GM12872 (cell line): ENCODE results near the gene FAM171A1.
A peak's percentile ranks its signal among the peaks of the same experiment; 100 is the strongest.

Source experiments
- TF ChIP-seq, protein P1 (sequence below): IDR thresholded peaks from 3 replicates; pipeline ENCODE4 v1.5.1; 2011; ENCODE audit warnings: low read depth, mild to moderate bottlenecking, low read length, moderate library complexity; ENCODE audit not compliant: insufficient read depth

The FAM171A1 gene

DNA sequence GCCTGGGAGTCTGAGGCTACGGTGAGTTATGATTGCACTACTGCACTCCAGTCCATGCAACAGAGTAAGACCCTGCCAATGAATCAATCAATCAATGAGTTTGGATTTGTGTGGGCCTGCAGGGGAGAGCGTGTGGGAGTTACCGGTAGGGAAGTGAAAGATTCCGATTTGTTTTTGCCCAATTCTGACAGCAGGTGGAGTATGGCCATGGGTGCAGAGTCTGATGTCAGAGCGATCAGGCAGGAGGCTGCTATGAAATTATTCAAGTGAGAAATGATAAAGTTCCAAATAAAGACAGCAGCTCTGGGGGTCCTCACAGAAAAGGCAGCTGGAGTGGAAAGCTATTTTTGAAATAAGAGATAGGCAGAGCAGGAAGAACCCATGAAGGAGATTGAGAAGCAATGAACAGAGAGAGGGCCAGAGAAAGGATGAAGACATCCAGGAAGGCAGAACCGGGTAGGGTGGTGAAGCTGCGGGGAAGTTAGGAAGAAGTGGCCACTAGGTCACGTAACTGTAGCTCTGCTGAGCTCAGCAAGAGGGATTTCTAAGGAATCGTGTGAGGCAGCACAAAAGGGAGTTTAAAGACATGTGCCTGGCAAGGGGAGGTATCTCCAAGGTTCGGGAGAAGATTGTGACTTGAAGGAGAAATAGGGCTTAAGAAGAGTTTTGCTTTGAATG lies 108.9 kb downstream of the FAM171A1 start:
- TF ChIP-seq, protein P1, sequence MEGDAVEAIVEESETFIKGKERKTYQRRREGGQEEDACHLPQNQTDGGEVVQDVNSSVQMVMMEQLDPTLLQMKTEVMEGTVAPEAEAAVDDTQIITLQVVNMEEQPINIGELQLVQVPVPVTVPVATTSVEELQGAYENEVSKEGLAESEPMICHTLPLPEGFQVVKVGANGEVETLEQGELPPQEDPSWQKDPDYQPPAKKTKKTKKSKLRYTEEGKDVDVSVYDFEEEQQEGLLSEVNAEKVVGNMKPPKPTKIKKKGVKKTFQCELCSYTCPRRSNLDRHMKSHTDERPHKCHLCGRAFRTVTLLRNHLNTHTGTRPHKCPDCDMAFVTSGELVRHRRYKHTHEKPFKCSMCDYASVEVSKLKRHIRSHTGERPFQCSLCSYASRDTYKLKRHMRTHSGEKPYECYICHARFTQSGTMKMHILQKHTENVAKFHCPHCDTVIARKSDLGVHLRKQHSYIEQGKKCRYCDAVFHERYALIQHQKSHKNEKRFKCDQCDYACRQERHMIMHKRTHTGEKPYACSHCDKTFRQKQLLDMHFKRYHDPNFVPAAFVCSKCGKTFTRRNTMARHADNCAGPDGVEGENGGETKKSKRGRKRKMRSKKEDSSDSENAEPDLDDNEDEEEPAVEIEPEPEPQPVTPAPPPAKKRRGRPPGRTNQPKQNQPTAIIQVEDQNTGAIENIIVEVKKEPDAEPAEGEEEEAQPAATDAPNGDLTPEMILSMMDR = peak; percentile 32; the same call in 1 of the 3 replicates

- TF ChIP-seq, protein P1 = no peak
Measured at GRCh38 chr10:15259136-15259535, 112.0 kb downstream of the FAM171A1 start.

DNA sequence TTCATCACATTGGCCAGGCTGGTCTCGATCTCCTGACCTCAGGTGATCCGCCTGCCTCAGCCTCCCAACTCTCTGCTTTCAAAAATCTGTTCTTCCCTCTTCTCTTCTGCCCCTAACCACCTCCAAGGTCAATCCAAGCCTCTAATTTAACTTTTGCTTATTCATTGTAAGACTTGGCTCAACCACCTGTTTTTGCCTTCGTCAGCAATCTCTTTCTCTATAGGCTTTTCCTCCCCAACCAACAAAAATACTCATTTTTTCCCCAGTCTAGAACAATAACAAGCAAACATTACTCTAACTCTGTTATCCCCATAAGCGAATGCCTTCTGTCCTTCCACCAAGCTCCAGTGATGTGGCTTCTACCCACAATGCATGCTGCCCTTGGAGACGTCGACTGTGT lies 112.8 kb downstream of the FAM171A1 start:
- TF ChIP-seq, protein P1 = no peak

DNA sequence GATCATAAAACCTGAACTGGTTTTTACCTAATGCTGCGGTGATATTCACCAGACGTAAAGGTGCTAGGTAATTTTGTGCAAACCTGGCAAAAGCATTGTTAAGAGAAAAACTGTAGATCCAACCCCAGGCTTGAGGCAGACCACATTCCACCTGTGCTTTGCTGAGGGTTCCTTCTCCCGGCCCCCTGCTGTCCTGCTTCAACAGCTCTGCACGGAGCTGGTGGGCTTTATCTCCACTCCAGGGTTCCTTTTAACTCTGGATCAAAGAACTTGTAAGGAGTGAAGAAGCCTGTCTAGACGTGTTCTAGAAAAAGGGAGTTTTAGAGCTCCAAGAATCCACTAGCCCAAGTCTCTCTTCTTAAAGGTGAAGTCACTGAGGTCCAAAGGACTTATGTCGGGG lies 115.1 kb downstream of the FAM171A1 start:
- TF ChIP-seq, protein P1 = no peak

DNA sequence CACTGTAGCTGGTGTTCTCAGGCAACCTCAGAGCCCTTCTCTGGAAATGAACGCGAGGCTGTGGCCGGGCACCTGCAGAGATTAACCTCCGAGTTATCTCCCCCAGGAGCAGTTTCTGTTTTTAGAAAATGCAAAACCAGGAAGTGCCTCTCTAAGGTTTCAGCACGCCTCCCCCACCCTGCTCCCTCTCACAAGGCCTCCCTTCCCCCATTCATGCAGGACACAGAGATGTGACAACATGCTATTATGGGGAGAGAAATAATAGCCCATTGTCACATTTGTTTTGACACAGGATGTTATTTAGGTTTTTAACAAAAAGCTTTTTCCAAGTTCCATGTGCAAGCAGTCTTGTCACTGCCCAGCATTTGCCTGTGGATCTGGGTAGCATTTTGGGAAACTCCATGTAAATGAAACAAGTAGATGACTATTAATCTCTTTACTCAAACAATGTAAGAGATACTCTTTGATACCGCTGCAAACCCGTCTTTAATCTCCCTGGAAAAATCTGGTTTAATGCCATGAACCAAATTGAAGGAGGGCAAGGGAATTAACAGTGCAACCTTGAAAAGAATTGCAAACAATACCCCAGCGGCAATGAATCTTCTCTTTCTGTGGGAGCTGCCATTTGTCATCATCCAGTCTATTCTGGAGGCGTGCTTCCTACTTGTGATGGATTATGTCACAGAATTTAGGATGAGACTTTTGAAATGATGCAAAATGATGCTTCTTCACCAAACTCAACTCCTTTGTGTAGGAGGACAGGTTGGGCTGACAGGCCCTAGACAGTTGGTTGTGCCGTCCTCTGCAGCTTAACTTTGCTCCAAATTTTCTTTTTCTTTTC lies 116.1 kb downstream of the FAM171A1 start:
- TF ChIP-seq, protein P1 = no peak

- TF ChIP-seq, protein P1 = no peak
Measured at GRCh38 chr10:15253951-15254807, 116.9 kb downstream of the FAM171A1 start.

DNA sequence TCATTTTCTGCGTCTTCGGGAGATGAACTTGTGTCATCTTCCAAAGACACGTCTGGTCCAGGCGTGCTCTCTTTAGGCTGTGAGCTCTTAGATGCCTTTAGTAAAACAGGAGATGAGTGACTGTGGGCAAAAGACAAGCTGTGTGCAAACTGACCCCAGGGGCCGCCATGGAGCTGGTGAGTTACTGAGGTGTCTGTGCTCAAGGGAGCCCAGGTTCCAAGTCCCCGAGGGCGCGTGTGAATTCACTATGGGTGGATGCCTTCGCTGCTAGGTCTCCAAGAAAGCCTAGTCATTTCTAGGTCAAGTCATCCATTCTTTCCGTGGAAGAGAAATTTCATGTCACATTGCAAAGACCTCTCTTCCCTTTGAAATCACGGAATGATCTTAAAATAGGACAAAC lies 118.7 kb downstream of the FAM171A1 start:
- TF ChIP-seq, protein P1 = no peak
